ENCODE results near the gene AQP6.

AQP6 gene

GRCh38 chr12:49955899-49956662, 16.7 kb upstream of the AQP6 start:
- no peak for DNase-seq (ENCODE audit: low read depth, low spot score)

- DNase-seq (ENCODE audit: low read depth, low spot score): no peak
Measured at GRCh38 chr12:49956663-49957569, 15.8 kb upstream of the AQP6 start.

GRCh38 chr12:49957570-49957967, 15.2 kb upstream of the AQP6 start:
- no peak for DNase-seq (ENCODE audit: low read depth, low spot score)

- DNase-seq (ENCODE audit: low read depth, low spot score): peak; percentile 90
Measured at GRCh38 chr12:49959685-49960473, 12.9 kb upstream of the AQP6 start.

GRCh38 chr12:49960474-49961110, 12.2 kb upstream of the AQP6 start:
- no peak for DNase-seq (ENCODE audit: low read depth, low spot score)

GRCh38 chr12:49961111-49961922, 11.4 kb upstream of the AQP6 start, which contains the start of gene AQP5:
Gene AQP5, plus strand, starts transcription at chr12:49961872. Its CDS starts 146 bp downstream, at chr12:49962018.
- no peak for DNase-seq (ENCODE audit: low read depth, low spot score)

GRCh38 chr12:49961993-49962764, 10.6 kb upstream of the AQP6 start:
- DNase-seq (ENCODE audit: low read depth, low spot score): no peak

GRCh38 chr12:49962861-49963765, 9.6 kb upstream of the AQP6 start:
- DNase-seq (ENCODE audit: low read depth, low spot score): peak; percentile 88

- no peak for DNase-seq (ENCODE audit: low read depth, low spot score)
Measured at GRCh38 chr12:49963976-49964815, 8.6 kb upstream of the AQP6 start.

- no peak for DNase-seq (ENCODE audit: low read depth, low spot score)
Measured at GRCh38 chr12:49964849-49965624, 7.7 kb upstream of the AQP6 start.

- DNase-seq (ENCODE audit: low read depth, low spot score): no peak
Measured at GRCh38 chr12:49965836-49966235, 6.9 kb upstream of the AQP6 start.

- DNase-seq (ENCODE audit: low read depth, low spot score): no peak
Measured at GRCh38 chr12:49966511-49967041, 6.2 kb upstream of the AQP6 start.

- DNase-seq (ENCODE audit: low read depth, low spot score): peak; percentile 93
Measured at GRCh38 chr12:49967042-49967776, 5.5 kb upstream of the AQP6 start.

- DNase-seq (ENCODE audit: low read depth, low spot score): no peak
Measured at GRCh38 chr12:49967777-49968250, 4.9 kb upstream of the AQP6 start.

- no peak for DNase-seq (ENCODE audit: low read depth, low spot score)
Measured at GRCh38 chr12:49968471-49968870, 4.3 kb upstream of the AQP6 start.

- no peak for DNase-seq (ENCODE audit: low read depth, low spot score)
Measured at GRCh38 chr12:49969027-49969426, 3.7 kb upstream of the AQP6 start.
